Activated T-helper 9 cell treated with anti-CD3 and anti-CD28 coated beads, Interleukin-2, amount 50 U/mL, for 16 hours (primary cell): ENCODE measurements around the gene SMC1A.
"Not testable (repeated sequence)": the region's sequence is repeated elsewhere in the genome, so short reads cannot be mapped to it uniquely, and the experiment has no call there.

Experiments used
- DNase-seq: peaks from one replicate; pipeline ENCODE4 v3.0.0-alpha.2; 2020; ENCODE audit warnings: low read depth

The SMC1A gene

GRCh38 chrX:53422861-53423306 is 430 bp upstream of the SMC1A start, which contains the start of gene RIBC1:
TSS of gene RIBC1 (plus strand) at chrX:53422873. CDS start at chrX:53426277, 3,404 bp downstream.
- DNase-seq, result no peak

DNA sequence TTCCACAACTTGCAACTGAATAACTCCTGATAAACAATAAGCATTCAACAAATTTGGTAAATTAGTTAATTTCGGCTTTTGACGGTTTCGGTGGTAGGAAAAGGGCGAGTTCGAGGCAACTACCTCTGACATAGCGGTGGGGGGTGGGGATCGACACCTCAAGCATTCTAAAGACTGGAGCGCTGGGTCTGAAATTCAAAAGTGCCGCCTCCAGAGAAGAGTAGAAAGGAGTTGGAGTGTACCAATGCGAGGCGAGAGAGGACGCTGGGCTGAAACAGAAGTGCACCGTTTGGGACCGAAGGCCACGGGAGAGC is 725 bp downstream of the SMC1A start:
- no peak for DNase-seq

DNA sequence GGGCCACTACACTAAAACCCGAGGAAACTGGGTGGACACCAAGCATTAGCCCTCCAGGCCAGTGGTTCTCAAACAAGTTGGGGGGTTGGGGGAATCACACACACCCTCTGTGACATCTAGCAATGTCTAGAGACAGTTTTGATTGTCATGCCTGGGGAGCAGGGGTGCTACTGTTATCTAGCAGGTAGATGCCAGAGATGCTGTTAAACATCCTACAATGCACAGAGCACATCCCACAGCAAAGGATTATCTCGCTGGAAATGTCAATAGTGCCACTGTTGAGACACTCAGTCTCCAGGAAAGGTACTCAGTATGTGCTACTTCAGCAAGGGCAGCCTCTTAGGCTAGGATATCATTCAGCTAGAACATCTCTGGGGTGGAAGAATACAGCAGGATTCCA is 1.3 kb downstream of the SMC1A start:
- no peak for DNase-seq

GRCh38 chrX:53420351-53420750 is 2.1 kb downstream of the SMC1A start:
- DNase-seq, result not testable (repeated sequence)

DNA sequence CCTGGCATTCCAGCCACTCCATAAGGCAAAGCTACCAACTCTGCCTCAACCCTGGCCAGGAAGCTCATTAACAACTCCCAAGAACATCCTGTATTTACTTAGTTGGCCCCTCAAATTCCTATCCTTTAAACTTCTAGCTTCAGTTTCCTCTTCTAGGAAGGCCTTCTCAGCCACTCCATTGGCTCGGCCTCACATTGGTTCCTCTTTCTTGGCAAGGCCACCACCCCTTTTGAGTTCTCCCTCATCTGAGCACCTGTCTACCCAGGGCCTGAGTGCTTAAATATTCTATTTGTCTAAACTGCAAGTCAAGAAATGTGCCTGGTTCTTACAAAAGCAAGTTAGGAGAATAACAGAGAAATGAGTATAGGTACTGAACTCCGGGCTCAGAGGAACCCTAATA is 10.0 kb downstream of the SMC1A start:
- DNase-seq, result no peak

GRCh38 chrX:53403535-53403934 is 18.9 kb downstream of the SMC1A start:
- DNase-seq, result no peak

DNA sequence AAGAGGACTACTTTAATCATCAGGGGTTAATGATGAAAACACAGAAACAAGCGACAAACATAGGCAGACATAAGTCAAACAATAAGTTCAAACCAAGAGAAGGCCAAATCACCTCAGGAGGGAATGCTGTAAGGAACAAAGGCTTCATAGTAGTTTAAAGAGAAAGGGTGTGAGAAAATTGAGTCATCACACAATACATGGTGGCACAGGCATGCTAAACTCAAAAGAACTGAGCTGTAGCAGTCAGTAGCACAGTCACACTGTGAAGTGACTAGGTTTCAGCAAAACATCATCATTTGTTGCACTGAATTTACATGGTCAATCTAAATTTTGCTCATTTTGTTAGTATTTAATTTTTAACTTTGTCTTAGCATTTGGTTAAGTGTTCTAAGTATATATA is 24.2 kb downstream of the SMC1A start:
- DNase-seq, result no peak

GRCh38 chrX:53395605-53396298 is 26.7 kb downstream of the SMC1A start:
- DNase-seq, result no peak

- no peak for DNase-seq
Observed at GRCh38 chrX:53383376-53384076, 38.9 kb downstream of the SMC1A start.

DNA sequence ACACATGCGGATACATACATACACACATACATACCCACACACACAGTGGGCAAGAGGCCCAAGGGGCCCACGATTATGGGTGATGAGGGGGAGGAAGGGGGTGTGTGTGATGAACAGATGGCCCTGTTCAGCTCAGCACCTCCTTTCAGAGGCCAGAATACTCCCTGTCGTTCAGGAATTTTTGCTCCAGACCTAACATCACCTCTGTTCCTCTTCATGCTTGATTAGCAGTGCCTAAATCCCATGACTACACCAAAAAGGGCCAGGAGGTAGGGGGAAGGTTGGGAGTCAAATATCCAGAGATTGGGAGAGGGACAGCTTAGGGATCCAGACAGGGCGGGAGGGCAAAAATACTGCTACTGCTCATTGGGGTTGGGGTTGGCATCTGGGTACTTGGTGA is 42.7 kb downstream of the SMC1A start:
- DNase-seq, result no peak

- DNase-seq, result no peak
Observed at GRCh38 chrX:53379008-53379710, 43.3 kb downstream of the SMC1A start.

- DNase-seq, result no peak
Observed at GRCh38 chrX:53377464-53377863, 45.0 kb downstream of the SMC1A start.

DNA sequence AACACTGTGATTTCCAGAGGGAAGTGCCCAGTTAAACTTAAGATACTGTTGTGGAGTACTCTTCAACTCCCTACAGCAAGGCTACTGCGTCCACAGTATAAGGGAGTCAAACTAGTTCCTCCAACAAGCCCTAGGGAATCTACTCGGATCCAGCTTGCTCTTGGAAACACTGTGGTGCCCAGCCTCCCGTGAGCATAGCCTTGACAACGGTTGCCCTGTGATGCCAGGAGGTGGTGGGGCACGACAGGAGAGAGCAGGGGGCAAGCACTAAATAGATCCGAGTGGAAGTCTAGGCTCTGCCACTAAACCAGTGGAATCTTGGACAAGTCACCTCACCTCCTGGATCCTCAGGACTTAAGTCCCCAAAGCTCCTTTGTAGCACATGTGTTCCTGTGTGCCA is 45.6 kb downstream of the SMC1A start:
- DNase-seq, result no peak

- DNase-seq, result no peak
Observed at GRCh38 chrX:53374923-53375322, 47.5 kb downstream of the SMC1A start.

- no peak for DNase-seq
Observed at GRCh38 chrX:53374222-53374820, 48.1 kb downstream of the SMC1A start.

DNA sequence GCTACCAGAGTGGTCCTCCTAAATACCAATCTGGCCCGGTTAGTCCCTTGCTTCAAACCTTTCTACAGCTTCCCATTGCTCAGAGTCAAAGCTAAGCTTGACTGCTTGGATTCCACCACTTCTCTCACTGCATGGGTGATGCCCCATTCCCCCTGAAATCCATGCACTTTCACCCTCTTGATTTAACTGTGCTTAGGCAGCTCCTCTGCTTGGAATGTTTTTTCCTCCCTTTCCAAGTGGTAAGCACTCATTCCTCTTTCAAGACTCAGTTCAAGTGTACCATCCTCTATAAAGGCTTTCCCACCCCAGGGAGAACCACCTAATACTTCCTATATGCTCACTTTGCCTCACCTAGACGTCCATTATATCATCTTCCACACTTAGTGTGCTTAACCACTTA is 49.1 kb downstream of the SMC1A start:
- DNase-seq, result no peak

- not testable (repeated sequence) for DNase-seq
Observed at GRCh38 chrX:53366454-53366853, 56.0 kb downstream of the SMC1A start.

- no peak for DNase-seq
Observed at GRCh38 chrX:53362449-53362848, 60.0 kb downstream of the SMC1A start.

DNA sequence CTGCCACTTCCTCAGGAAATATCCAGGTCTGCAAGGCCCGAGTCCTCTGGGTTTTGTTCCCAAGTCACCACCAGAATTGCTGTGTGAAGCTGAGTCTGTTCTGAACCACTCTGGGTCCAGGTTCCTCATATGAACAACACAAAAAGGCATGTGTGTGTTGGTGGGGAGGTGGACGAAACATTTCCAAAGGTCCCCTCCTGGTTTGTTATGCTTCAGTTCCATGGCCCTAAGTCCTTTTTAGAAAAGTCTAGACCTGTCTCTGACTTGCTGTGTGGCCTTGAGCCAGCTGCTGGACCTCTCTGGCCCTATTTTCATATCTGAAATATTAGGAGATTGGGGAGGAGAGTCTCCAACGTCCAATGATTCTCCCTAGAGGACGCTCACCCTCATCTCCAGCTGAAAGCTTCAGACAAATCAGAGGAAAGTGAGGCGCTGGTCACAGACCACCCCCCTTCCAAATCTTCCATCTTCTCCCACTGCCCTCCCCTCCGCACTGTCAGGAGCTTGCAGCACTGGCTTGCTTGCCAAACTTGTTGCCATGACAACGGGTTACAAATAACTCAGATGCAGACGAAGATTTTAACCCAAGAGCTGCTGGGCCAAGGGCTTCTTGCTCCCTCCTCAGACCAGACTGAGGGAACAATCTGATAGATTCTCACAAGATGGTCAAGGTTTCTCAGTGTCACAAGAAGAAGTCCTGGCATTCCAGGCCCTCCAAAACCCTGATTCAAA is 64.5 kb downstream of the SMC1A start:
- DNase-seq, result no peak

- no peak for DNase-seq
Observed at GRCh38 chrX:53356186-53356585, 66.3 kb downstream of the SMC1A start.

DNA sequence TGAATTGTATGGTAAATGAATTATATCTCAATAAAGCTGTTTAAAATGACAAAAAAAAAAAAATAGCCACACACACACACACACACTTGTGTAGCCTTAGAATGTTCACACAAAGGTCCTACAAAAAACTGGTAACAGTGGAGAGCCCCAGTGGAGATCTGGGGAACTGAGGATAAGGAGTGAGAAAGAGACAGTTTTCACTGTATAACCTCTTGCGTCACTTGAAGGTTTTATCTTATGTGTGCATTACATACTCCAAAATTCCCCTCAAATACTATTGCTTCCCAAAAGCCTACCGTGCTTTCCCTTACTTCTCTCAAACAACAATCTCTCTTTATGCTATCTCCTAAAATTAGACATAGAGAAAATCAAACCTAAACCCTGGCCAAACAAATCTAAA is 67.8 kb downstream of the SMC1A start:
- no peak for DNase-seq

DNA sequence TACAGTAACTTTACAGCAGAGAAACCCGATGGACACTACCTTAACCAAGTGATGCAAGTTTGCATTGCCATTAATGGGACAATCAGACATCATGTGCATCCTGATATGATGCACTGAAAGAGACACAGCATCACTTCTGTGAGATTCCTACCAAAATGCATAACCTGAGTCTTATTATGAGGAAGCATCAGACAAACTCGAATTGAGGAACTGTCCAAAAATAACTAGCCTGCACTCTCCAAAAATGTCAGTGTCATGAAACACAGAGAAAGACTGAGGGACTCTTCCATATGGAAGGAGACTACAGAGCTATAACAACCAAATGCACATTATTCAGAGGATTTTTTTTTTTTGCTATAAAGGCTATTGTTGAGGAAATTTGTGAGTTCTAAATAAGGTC is 74.5 kb downstream of the SMC1A start:
- no peak for DNase-seq
